CD4-positive, alpha-beta T cell treated with Interleukin-12 subunit alpha and Interleukin-12 subunit beta, for 1 hour (primary cell): ENCODE measurements around the gene RIOK1.
"Not testable (repeated sequence)": the region's sequence is repeated elsewhere in the genome, so short reads cannot be mapped to it uniquely, and the experiment has no call there.

Experiments
- DNase-seq: peaks from one replicate; pipeline ENCODE4 v3.0.0-alpha.2; 2020

Gene RIOK1

DNA sequence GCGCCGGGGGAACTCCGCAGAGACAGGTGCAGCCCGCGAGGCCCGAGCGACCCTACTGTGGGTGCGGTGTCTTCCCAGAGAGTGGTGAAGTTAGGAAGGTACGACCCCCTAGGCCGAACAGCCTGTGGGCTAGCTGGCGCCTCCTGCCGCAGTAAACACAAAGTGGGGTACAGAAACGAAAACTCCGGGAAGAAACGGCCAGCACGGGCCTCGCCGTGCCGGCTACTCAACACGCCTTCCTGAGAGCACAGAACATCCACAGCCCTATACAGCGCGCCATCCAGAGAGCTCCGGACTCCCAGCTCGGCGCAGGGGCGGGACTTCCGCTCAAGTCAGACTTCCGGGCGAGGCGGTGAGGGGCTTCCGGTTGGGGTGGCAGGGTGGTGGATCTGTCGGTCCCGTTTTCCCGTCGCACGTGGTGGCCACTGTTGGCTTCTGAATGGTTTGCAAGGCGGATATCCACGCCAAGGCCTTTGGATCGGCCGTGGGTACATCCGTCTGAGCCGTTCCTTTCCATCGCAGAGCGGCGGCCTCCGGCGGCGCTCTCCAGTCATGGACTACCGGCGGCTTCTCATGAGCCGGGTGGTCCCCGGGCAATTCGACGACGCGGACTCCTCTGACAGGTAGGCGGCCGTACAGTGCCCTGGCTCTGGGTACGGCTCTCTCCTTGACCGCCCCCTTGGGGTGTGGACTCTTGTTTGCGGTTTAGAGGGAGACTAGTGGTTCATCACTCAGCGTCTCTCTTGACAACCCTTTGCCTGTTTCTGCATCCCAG, at the start of gene RIOK1, which contains the start of gene CAGE1:
Gene RIOK1, plus strand, starts transcription at position 358 of the 775 bp plus-strand sequence. Its CDS starts 195 bp downstream, at position 553.
Gene CAGE1, minus strand, starts transcription at position 292 of the 775 bp plus-strand sequence. CDS start 2,569 bp downstream, outside the sequence.
- peak; percentile 95 for DNase-seq

DNA sequence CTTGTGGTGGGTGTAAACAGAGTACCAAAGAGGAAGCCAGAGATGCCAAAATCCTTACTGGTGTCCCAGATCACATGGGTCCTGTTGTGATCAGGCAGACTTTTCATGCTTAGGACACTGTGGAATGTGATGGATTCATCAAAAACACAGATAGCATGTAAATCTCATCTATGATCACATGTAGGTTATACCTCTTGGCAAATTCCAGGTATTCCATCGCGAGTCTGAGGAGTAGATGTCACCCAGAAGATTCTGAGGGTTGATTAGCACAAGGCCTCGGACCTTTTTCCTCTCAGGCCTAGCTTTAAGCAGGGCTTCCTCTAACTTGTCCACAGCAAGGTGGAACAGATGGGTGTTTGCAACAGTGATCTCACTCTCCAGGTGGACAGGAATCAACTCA, 48.3 kb upstream of the RIOK1 start:
- DNase-seq: no peak

DNA sequence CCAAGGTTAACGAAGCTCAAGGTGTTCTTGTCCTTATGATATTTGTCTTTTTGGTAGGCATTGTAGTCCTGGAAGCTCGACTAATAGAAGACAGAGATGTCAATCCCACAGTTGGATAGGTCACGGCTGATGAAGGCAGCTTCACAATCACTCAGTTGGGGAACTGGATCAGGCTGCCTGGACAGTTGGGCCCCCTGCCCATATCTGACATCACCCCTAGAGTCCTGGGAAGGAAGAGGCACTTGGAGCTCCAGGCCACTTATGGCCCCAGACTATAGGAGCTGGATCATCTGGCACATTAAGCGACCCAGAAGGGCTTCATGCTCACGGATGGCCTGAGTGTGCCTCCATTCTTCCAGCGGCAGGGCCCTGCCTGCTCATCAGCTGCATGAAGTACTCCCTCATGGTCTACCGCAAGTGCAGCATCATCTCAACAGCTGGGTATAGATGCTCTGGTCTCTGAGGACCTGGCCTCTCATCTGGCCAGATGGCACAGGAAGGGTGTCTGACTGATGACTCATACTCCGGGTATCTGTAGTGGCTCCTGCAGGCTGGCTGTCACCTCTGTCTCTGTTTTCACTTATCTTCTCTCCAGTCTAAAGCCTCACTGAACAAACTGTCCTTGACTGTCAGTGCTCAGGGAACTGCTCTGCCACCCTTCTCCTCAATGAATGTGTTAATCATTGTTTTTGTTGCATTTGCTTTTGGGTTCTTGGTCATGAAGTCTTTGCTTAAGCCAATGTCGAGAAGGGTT, 47.4 kb upstream of the RIOK1 start:
- DNase-seq: no peak

DNA sequence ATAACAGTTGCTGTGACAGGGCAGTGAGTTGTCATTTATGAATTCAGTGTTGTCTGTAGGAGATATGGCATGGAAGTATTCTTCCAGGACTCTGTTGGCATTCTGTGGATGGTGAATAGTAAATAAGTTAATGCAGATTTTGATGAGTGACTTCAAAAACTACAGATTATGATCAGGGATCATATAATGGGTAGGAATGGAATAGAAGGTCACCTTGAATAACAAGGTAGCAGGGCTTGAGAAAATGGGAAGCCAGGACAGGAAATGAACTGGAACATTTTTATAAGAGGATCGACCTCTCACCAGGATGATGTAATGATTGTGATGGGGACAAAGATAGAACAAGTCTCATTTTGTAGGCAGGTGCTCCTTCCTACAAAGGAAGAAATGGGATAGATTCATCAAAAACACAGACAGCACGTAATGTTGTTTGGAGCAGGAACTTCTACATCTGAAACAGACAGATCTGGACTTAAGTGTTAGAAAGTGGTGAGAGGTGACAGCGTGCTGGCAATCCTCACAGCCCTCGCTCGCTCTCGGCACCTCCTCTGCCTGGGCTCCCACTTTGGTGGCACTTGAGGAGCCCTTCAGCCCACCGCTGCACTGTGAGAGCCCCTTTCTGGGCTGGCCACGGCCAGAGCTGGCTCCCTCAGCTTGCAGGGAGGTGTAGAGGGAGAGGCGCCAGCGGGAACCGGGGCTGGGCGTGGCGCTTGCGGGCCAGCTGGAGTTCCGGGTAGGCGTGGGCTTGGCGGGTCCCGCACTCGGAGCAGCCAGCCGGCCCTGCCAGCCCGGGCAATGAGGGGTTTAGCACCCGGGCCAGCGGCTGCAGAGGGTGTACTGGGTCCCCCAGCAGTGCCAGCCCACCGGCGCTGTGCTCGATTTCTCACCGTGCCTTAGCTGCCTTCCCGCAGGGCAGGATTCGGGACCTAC, 45.8 kb upstream of the RIOK1 start:
- no peak for DNase-seq

DNA sequence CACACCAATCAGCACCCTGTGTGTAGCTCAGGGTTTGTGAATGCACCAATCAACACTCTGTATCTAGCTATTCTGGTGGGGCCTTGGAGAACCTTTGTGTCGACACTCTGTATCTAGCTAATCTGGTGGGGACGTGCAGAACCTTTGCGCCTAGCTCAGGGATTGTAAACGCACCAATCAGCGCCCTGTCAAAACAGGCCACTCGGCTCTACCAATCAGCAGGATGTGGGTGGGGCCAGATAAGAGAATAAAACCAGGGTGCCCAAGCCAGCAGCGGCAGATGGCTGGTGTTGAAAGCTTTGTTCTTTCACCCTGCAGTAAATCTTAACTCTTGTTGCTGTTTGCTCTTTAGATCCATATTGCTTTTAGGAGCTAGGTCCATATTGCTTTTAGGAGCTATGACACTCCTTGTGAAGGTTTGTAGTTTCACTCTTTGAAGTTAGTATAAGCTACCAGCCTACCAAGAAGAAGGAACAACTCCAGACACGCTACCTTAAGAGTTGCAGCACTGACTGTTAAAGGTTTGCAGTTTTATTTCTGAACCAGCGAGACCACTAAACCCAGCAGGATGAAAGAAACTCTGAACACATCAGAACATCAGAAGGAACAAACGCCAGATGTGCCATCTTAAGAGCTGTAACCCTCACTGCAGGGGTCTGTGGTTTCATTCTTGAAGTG, 44.7 kb upstream of the RIOK1 start:
- DNase-seq: peak; percentile 22

DNA sequence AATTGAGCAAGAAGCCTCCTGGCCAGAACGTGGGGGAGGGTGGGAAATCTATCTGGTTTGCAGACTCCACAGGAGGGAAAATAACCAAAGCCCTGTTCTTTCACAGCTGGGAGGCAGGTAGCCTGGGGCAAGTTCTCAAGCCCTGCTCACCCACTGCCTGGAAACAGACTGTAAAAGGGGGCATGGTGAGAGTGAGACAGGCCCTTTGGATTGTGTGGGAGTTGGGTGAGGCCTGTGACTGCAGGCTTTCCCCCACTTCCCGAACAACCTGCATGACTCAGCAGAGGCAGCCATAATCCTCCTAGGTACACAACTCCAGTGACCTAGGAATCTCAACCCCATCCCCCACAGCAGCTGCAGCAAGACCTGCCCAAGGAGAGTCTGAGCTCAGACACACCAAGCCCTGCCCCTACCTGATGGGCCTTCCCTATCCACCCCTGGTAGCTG, 42.0 kb upstream of the RIOK1 start:
- not testable (repeated sequence) for DNase-seq

DNA sequence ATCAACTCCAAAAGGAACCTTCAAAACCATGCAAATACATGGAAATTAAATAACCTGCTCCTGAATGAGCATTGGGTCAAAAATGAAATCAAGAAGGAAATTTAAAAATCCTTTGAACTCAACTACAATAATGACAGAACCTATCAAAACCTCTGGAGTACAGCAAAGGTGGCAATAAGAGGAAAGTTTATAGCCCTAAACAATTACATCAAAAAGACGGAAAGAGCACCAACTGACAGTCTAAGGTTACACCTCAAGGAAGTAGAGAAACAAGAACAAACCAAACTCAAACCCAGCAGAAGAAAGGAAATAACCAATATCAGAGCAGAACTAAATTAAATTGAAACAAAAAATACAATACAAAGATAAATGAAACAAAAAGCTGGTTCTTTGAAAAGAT, 39.0 kb upstream of the RIOK1 start:
- not testable (repeated sequence) for DNase-seq

DNA sequence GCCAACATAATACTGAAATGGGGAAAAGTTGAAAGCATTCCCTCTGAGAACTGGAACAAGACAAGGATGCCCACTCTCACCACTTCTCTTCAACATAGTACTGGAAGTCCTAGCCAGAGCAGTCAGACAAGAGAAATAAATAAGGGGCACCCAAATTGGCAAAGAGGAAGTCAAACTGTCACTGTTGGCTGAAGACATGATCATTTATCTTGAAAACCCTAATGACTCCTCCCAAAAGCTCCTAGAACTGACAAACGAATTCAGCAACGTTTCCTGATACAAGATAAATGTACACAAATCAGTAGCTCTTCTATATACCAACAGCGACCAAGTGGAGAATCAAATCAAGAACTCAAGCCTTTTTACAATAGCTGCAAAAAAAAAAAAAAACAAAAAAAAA, 37.7 kb upstream of the RIOK1 start:
- DNase-seq: not testable (repeated sequence)

DNA sequence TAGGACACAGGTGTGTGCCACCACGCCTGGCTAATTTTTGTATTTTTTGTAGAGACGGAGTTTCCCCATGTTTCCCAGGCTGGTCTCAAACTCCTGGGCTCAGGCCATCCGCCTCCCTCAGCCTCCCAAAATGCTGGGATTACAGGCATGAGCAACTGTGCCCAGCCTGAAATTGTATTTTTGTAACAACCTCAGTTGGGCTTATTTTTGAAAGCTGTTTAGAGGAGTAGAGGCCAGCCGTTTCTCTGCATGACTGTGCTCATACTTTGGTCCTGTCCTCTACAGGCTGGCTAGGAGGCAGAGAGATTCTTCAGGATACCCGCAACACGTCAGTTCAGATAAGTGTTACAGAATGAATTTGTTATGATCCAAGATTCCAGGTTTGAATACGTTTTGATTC, 22.2 kb upstream of the RIOK1 start:
- no peak for DNase-seq

DNA sequence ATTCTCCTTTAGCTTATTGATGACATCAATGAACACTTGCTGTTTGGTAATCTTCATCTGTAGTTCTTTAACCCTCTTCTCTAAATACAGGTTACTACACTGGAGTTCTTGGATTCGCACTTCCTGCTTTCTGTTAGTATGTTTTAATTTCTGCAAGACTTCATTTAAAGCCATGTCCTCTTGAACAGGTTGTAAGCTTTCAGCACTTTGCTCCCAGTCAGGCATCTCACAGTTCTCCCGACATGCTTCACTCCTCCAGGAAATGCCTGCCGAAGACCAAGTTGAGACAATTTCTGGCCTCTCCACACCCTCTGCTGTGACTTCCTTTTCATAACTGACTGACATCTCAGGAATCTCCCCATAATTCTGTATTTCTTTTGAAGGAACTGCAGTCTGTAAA, 15.9 kb upstream of the RIOK1 start:
- DNase-seq: no peak

DNA sequence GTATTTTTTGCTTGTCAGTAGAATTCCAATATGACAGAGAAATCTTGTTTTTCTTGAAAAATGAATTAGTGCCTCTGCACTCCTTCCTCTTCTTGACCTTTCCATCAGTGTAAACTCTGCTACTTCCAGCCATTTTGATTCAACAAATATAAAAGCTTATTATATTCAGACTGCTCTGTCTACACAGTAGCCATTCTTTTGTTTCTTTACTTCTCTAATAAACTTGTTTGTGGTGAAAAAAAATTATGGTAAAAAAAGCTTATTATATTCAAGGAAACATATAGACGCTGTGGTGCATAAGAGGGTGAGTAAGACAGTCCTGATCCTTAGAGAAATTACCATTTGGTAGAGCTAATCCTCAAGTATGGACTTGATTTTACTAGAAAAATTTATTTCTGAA, 11.6 kb upstream of the RIOK1 start:
- no peak for DNase-seq

DNA sequence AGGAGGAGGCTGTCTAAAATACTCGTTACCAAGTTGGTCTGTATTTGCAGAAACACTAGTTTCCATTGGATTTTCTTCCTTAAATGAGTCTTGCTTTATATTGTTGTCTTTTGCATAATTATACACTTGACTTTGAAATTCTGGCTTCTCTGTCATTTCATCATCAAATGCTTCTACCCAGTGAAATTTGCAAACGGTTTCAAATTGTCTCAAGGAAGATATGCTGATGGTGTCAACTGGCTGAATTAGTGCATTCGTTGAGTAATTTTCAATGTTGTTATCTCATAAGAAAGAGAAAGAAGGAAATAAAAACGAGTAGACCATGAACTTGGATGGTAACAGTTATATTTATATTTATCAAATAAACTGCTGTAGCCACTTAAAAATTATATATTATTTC, 10.9 kb upstream of the RIOK1 start:
- DNase-seq: no peak

DNA sequence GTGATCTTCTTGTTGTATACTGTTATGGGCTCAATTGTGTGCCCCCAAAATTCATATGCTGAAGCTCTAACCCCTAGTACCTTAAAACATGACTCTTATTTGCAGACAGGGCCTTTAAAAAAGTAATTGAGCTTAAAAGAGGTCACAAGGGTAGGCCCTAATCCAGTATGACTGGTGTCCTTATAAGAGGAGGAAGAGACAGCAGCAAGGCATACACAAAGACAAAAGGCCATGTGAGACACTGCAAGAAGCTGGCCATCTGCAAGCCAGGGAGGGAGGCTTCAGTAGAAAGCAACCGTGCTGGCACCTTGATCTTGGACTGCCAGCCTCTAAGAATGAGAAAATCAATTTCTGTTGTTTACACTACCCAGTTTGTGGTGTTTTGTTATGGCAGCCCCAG, 8.5 kb upstream of the RIOK1 start:
- no peak for DNase-seq

DNA sequence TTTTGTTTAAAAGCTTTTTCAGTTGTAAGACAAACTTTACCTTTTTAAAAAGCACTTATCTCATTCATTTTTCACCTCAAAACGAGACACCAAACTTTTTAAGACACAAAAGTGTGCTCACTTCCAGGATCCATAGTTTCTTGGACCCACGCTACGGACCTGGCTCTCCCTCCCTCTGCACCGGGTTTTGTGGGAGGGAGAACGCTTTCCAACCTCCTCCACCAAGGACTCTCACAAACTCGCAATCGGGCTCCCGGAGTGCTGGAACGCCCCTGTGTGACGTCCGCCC, 502 bp upstream of the RIOK1 start:
- DNase-seq: no peak

DNA sequence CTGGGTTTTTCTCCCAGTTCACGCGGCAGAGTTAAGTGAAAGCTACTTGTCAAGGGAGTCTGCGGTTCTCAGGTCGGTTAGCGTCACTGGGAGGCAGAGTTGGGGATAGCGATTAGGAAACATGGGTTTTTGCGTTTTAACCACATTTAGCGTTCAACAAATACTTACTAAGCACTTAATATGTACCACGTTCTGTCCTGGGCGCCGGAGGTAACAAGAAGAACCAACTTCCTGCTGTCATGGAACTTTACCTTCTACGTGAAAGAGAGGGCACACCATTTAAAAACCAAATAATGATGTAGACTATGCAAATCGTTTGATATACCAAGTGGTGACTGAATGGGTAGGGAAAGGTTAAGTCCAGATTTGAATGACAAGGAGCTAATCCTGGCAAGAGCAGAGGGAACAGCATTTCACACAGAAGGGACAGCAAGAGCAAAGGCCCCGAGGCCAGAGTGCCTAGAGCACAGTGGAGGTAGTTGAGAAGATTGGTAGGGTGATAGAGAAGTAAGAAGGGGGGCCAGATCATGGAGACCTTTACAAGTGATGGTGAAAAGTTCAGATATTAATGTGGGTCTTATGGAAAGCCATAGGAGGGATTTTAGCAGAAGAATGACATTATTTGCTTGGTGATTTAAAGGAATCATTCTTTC, 744 bp downstream of the RIOK1 start:
- peak; percentile 66 for DNase-seq

DNA sequence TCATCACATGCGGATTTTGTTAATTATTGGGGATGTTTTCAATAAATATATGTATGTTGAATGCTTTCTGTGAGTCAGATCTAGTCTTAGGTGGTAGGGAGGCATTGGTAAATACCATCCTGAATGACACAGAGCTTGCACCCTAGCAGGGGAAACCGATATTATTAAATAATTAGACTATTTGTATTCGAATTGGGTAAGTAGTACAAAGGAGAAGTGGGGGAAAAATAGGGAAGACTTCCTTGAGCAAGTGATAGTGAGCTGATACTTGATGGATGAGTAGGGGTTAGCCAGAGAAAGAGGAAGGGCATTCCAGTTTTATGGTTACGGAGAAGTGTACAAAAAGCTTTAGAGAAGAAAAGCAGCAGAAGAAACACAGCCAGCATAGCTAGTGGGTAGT, 1.5 kb downstream of the RIOK1 start:
- no peak for DNase-seq

DNA sequence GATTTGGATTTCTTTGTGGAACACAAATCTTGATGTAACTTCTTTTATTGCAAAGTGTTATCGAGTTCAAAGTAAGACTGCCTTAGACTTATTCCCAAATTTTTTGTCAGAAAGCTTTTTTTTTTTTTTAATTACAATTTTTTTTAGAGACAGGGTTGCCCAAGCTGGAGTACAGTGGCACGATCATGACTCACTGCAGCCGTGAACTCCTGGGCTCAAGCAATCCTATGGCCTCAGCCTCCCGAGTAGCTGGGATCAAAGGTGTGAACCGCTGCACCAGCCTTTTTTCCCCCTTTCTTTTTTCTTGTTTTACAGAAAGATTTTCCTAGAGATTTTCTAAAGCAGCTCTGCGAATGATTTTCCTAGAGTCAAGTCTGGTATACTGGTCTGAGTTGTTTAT, 2.8 kb downstream of the RIOK1 start:
- DNase-seq: no peak

DNA sequence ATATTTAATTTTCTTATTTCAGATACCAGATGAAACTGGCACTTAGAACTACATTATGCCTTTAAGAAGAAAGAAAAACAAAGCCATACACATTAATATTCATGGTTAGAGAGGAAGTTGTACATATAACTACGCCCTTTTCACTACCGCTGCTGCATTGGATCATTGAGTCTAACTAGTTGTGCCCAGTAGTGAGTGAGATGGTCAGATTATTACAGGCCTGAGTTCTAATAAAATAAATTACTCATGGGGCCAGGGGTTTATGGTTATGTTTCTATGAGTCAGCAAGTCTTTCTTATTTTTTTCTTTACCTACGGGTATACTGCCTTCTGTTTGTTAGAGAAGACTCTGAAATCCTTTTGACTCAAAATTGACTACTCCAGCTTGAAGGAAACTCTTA, 11.5 kb downstream of the RIOK1 start:
- DNase-seq: no peak

DNA sequence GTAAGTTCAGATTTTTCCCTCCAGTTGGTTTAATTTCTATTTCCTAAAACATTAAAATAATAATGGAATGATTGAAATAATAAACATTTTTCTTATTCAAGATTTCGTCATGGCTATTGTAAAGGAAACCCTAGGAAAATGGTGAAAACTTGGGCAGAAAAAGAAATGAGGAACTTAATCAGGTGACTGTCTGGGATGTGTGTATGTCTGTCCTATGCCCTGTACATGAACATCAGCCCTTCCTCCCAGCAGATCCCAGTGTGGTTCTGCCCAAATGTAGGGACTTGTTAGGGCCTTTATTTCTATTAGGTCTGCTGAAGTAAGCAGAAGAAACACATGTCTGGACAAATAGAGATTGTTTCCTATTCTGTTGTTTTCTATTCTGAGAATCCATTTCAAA, 13.1 kb downstream of the RIOK1 start:
- no peak for DNase-seq

DNA sequence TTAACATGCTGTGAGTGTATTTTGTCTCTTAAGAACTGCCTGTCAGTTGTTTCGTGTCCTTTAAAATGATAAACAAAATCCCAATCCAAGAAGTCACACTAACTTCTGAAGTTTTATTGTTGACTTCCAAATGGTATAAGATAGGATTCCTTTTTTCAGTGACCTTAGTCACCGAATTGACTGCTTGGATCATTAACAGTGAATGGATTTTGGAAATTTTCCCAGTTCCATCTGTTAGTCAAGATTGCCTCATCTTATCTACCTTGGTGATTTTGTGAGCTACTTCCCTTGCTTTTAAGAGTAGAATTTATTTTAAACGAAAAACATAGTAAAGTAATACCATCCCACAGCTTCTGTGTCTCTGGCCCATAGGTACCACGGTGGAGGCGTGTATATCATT, 14.9 kb downstream of the RIOK1 start:
- DNase-seq: no peak

DNA sequence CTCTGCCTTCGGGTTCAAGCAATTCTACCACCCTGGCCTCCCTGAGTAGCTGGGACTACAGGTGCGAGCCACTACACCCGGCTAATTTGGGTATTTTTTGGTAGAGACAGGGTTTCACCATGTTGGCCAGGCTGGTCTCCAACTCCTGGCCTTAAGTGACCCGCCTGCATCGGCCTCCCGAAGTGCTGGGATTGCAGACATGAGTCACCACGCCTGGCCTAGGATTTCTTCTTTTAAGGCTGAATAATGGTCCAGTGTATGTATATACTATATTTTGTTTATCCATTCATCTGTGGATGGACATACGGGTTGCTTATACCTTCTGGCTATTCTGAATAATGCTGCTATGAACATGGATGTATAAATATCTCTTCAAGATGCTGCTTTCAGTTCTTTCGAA, 17.1 kb downstream of the RIOK1 start:
- DNase-seq: no peak

DNA sequence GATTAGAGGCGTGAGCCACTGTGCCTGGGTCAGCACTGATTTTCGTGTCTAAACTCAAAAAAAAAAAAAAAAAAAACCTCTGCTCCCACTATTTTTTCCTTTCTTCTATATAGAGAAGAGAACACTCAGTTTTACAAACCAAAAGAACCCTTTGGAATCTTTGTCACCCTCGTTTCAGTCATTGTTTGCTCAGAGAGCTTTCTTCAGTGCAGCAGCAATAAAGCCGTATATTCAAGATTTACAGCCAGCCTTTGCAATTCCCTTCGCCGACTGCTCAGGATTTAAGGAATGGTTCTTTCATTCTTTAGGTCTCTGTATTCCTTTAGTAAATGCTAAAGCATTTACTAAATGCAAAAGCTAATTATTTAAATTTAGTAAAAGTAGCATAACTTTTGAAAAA, 20.1 kb downstream of the RIOK1 start:
- no peak for DNase-seq
